Natural killer cell (primary cell): ENCODE results near the gene ANKRD10. TPM values are rescaled to one million over a fixed set of nuclear protein-coding genes. Genes with fewer than 3 reads are reported as not detected.

Source experiments
- ATAC-seq, 3 donors: fragments of 150-1000 bp in 2 of 3; fragments of 200-7000 bp in 1 of 3; cut with Tn5 transposase; 1 replicate in 1 of 3; 2 replicates in 2 of 3; pipeline ENCODE4 v1.10.0; 2021; ENCODE audit warnings: mild to moderate bottlenecking in 2 of 3, moderate library complexity in 2 of 3
- DNase-seq, 2 donors: peaks; one replicate each; pipeline versions ENCODE4 v3.0.0 to v3.0.0-alpha.2; 2013 to 2021; ENCODE audit warnings: mixed read lengths in 1 of 2
- H3K27ac ChIP-seq: one replicate; pipeline ENCODE4 v1.5.1; 2013; ENCODE audit warnings: mild to moderate bottlenecking, low read length
- H3K27me3 ChIP-seq: one replicate; pipeline ENCODE4 v1.6.1; 2013; ENCODE audit warnings: low read length; ENCODE audit not compliant: control insufficient read depth, insufficient read depth
- H3K36me3 ChIP-seq: one replicate; pipeline ENCODE4 v1.6.1; 2013; ENCODE audit warnings: low read length; ENCODE audit not compliant: control insufficient read depth, insufficient read depth
- H3K4me1 ChIP-seq: one replicate; pipeline ENCODE4 v1.6.1; 2013; ENCODE audit warnings: low read length; ENCODE audit not compliant: control insufficient read depth, insufficient read depth
- H3K4me3 ChIP-seq: one replicate; pipeline ENCODE4 v1.5.1; 2013; ENCODE audit warnings: low read length
- H3K9me3 ChIP-seq: one replicate; pipeline ENCODE4 v1.6.1; 2013; ENCODE audit warnings: low read length; ENCODE audit not compliant: control insufficient read depth, insufficient read depth
- H3K27ac Mint-ChIP-seq, 2 donors: one replicate each; pipeline ENCODE4 v1.8.0; 2022; ENCODE audit warnings: mild to moderate bottlenecking in 2 of 2, mixed read lengths in 2 of 2, moderate library complexity in 1 of 2
- H3K27me3 Mint-ChIP-seq, 2 donors: one replicate each; pipeline ENCODE4 v1.8.0; 2022; ENCODE audit warnings: low read depth in 2 of 2, mixed read lengths in 2 of 2
- H3K36me3 Mint-ChIP-seq: one replicate; pipeline ENCODE4 v1.8.0; 2022; ENCODE audit warnings: mixed read lengths
- H3K4me1 Mint-ChIP-seq, 2 donors: one replicate each; pipeline ENCODE4 v1.8.0; 2022; ENCODE audit warnings: mixed read lengths in 2 of 2
- H3K4me3 Mint-ChIP-seq: one replicate; pipeline ENCODE4 v1.8.0; 2022; ENCODE audit warnings: mild to moderate bottlenecking, moderate library complexity, mixed read lengths
- H3K9me3 Mint-ChIP-seq, 2 donors: one replicate each; pipeline ENCODE4 v1.8.0; 2022; ENCODE audit warnings: mixed read lengths in 2 of 2
- CTCF ChIP-seq: fragments of 200-600 bp; IDR thresholded peaks from one replicate; pipeline ENCODE4 v1.8.0; 2022; ENCODE audit warnings: antibody characterized with exemption
- WGBS: methylation state at CpG from one replicate; pipeline ENCODE4 v1.1.7; 2013; ENCODE audit warnings: missing lambda C conversion rate; ENCODE audit not compliant: insufficient coverage; 5-methylcytosine and 5-hydroxymethylcytosine counted together
- intact Hi-C: fragments of 100-400 bp; cut with micrococcal nuclease; formaldehyde crosslinking; loops from one replicate; pipeline ENCODE4 v1.14.2; 2022
- total RNA-seq, 4 donors: library from RNA; stranded (reverse); fragments of 120-200 nt in 1 of 4; gene quantifications; one replicate each; pipeline versions ENCODE4 v1.2.3 to v1.2.4, GENCODE V29; 2013 to 2022

The ANKRD10 gene
- total RNA-seq, 3 donors from 2014 or later (not counting 1 experiment from before 2014, with no cell fraction given), result 173 to 221 (median 185) TPM

- no peak overlapping the region for H3K27ac Mint-ChIP-seq
- H3K27me3 ChIP-seq, result peaks cover 15% of the 10 kb centered on the region
- peaks cover 10 to 20% of the 10 kb centered on the region in 2 donors for H3K4me1 Mint-ChIP-seq
- no peak overlapping the region for H3K4me3 Mint-ChIP-seq
- H3K9me3 Mint-ChIP-seq, result no peaks in the 10 kb centered on the region
- intact Hi-C loops, result no loop called here
- no peak overlapping the region for H3K27ac ChIP-seq
- ATAC-seq (peak in 1 of 3 donors; percentile 28), DNase-seq (no peak)
- H3K4me3 ChIP-seq, result no peak overlapping the region
- H3K27me3 Mint-ChIP-seq, result peaks cover 14 to 22% of the 10 kb centered on the region in 2 donors
- no peaks in the 10 kb centered on the region for H3K36me3 ChIP-seq
- H3K9me3 ChIP-seq, result no peaks in the 10 kb centered on the region
- TF ChIP-seq CTCF, result no peak
- no peaks in the 10 kb centered on the region for H3K36me3 Mint-ChIP-seq
- peaks cover 25% of the 10 kb centered on the region for H3K4me1 ChIP-seq
- WGBS, result 72% methylated on average over 19 of the region's 19 CpGs
Measured at GRCh38 chr13:110873639-110874507, 41.0 kb downstream of the ANKRD10 start.

- intact Hi-C loops, result no loop called here
- Histone ChIP-seq H3K4me1 (peaks cover 25% of the 10 kb centered on the region), H3K4me3 (no peak overlapping the region), H3K36me3 (no peaks in the 10 kb centered on the region), H3K27me3 (peaks cover 18% of the 10 kb centered on the region), H3K27ac (no peak overlapping the region), H3K9me3 (no peaks in the 10 kb centered on the region)
- Mint-ChIP-seq H3K36me3 (no peaks in the 10 kb centered on the region), H3K27me3 (peaks cover 16 to 22% of the 10 kb centered on the region in 2 donors), H3K4me3 (no peak overlapping the region), H3K9me3 (no peaks in the 10 kb centered on the region), H3K4me1 (peaks cover 10 to 20% of the 10 kb centered on the region in 2 donors), H3K27ac (no peak overlapping the region)
- TF ChIP-seq CTCF, result no peak
- DNase-seq, result no peak
- 85% methylated on average over 35 of the region's 35 CpGs for WGBS
- ATAC-seq, result no peak
Measured at GRCh38 chr13:110872768-110873638, 41.9 kb downstream of the ANKRD10 start.

GRCh38 chr13:110872034-110872767 is 42.7 kb downstream of the ANKRD10 start:
- DNase-seq (no peak), ATAC-seq (no peak)
- H3K27me3 Mint-ChIP-seq, result peaks cover 24 to 28% of the 10 kb centered on the region in 2 donors
- Histone ChIP-seq H3K9me3 (no peaks in the 10 kb centered on the region), H3K27ac (no peak overlapping the region), H3K4me1 (peaks cover 25% of the 10 kb centered on the region), H3K4me3 (no peak overlapping the region), H3K27me3 (peaks cover 20% of the 10 kb centered on the region), H3K36me3 (no peaks in the 10 kb centered on the region)
- TF ChIP-seq CTCF, result no peak
- intact Hi-C loops, result no loop called here
- 81% methylated on average over 13 of the region's 13 CpGs for WGBS
- no peak overlapping the region for H3K27ac Mint-ChIP-seq
- peaks cover 10 to 24% of the 10 kb centered on the region in 2 donors for H3K4me1 Mint-ChIP-seq
- no peaks in the 10 kb centered on the region for H3K9me3 Mint-ChIP-seq
- no peak overlapping the region for H3K4me3 Mint-ChIP-seq
- no peaks in the 10 kb centered on the region for H3K36me3 Mint-ChIP-seq
